Fibroblast of skin of left quadriceps (primary cell): Measurements from ENCODE around the gene PML.
A peak's percentile ranks its signal among the peaks of the same experiment; 100 is the strongest.

Experiments
- DNase-seq, 2 experiments: peaks; one replicate each; pipeline ENCODE4 v3.0.0-alpha.2; 2013; ENCODE audit warnings: low read depth in 2 of 2

The PML gene

DNA sequence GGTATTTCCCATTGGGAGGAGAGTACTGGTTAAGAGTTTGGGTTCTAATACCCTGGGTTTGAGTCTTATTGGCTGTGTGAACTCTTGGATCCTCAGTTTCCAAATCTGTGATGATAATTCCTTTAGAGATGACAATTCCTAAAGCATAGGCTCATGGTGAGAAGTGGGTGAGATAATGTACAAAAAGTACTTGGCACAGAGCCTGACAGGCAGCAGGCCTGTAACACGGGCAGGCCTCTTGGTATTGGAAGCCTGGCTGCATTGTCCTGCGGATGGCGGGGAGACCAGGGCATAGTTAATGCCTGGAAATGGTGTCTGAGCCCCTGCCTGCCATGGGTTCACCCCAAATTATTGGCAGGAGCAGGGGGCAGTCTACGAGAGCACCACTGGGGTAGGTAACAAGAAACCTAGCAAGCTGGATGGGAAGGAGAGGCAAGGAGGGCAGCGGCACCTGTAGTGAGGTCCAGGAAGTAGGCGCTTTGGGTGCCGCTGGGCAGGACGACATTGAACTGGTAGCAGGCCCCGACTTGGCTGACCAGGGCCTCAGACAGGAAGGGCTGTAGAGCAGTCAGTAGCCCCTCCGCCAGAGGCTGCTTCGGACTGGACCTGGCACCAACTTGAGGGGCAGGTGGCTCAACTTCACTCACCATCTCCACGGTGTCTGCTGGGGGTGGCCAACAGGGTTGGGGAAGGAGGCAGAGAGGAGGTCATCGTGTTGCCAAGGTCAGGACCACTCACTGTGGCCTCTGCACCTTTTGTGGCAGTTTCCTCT, 10.1 kb upstream of the PML start:
- no peak for DNase-seq

DNA sequence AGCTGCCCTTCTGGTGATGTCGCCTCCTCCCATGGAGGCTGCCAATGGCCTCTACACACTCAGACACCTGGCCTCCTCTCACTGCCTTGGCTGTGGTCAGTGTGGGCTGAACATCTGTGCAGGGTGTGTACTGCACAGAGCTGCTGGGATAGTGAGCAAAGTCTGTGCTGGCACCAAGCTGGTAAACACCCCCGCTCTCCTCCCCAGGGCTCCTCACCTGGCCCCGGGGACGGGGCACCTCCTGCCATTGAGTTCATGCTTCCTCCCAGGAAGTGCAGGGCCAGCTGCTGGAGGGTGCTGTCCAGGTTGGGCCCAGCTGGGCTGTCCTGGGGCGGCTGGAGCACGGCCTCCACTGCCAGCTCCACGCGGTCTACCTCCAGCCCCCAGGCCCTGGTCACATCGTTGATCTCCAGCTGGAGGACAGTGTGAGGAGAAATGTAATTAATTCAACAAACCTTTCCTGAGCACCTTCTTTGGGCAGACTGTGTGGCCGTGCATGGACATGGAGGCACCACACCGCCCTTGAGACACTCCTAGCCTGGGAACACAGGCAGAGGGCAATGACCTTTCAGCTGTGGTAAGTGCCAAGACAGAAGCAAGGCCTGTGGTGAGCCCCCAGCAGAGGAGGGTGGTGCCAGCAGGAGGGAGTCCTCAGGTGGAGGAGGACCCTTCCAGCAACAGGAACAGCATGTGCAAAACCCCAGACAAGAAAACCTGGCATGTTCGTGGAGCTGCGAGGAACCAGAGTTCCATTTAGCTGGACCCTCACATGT, 9.2 kb upstream of the PML start:
- no peak for DNase-seq

DNA sequence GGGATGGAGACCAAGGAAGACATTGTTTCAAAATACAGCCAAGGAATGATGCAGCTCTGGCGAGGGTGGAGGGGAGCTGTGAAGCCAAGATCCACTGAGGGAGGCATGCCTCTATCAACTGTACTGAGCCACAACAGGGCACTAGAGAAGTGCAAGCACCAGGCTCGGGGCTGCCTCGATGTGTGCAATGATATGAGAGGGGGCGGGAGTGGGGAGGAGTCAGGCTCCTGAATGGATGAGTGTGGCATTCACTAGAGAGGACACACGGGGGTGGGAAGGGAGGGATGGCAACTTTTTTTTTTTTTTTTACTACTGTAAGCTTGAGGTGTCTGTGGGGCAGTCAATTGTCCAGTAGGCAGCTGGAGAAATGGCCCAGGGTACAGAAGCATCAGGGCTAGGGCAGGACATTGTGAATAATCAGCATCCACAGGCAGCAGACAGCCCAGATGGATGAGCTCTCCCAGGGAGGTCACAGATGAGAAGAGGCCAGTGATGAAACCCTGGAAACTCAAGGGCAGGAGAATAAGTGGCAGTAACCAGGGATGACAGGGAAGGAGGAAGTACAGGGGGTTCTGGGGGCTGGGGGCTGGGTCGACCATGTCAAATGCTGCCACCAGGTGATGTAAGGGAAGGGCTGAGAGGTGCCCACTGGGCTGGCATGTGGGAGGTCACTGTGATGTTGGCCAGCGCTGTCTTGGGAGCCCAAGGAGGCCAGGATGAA, 8.3 kb upstream of the PML start:
- DNase-seq, result no peak

DNA sequence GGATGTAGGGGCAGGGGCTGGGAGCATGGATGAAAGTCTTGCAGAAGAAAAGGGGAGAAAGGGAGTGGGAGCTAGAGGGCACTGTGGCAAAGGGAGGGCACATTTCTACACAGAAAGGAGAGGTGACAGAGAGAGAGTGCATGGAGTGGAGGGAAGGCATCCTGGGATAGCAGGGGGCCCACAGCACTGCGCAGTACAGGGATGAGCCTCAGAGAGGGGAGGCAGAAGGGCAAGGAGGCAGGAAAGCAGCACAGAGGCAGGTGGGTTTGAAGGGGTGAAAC, 7.8 kb upstream of the PML start:
- no peak for DNase-seq

DNA sequence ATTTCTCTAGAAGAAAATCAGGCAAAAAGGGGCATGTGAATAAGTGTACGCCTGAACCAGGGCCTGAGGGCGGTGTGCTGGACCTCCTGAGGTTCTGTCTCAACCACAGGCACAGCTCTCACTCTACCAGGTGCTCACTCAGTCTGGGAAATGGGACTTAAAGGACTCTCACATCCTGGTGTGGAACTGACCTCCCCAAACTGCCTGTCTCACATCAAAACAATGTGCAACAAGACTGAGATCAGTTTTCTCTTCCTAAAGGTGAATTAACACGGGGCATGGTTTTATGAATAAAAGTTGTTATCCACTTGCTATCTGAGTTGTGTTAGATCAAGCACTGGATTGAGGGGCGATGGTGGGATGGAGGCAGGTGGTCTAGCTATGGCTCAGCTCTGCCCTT, 7.3 kb upstream of the PML start:
- DNase-seq, result no peak

DNA sequence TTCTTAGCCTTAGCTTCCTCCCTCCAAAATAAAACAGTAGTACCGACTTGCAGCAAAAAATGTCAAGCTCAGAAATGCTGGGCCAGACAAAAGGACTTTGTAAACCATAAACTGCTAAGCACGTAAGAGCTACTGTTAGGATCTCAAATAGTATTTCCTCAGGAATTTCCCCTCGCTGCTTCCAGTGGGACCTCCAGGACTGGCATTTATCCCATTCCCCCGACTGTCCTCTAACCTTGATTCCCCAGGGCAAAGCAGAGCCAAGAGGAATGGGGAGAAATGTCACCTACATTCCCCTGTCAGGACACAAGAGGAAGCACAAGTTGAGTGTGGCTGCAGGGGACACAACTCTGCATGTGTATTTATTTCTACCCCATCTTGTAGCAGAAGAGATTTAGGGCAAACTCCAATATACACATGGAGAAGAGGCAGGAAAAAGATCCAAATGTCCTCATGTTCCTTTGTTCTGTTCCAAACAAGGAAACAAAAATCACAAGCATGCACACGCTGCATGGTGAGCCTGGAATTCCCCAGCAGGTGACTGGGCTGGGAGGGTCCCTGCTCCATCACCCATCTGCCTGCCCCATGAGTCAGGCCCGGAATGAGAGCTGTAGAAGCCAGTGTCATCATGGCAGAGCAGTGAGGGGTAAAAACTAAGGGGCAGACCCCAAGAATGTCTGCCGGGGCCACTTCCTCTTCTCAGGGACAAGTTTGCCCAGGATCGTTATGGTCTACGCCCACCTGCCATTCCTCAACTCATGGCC, 6.7 kb upstream of the PML start:
- no peak for DNase-seq

DNA sequence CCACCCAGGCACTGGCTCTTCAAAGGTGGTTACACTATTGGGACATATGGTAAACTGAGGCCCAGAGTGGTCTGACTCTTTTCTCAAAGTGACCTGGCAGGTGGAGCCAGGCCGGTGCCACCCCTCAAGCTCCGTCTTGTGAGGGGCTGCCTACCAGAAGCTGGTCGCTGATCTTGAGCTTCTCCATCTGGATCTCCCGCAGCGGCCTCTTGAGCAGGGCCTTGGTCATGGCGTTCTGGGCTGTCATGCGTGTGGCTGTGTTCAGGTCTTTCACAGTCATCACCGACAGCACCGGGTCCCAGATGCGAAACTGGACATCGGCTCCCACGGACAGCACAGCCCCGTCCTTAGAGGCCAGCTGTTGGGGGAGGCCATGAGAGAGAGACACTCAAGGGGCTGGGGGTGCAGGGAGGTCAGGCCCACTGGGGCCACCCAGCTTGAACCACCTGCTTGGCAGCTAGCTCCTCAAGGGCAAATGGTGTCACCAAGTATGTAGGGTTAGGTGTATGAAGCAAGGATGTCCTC, 6.0 kb upstream of the PML start:
- DNase-seq, result no peak

DNA sequence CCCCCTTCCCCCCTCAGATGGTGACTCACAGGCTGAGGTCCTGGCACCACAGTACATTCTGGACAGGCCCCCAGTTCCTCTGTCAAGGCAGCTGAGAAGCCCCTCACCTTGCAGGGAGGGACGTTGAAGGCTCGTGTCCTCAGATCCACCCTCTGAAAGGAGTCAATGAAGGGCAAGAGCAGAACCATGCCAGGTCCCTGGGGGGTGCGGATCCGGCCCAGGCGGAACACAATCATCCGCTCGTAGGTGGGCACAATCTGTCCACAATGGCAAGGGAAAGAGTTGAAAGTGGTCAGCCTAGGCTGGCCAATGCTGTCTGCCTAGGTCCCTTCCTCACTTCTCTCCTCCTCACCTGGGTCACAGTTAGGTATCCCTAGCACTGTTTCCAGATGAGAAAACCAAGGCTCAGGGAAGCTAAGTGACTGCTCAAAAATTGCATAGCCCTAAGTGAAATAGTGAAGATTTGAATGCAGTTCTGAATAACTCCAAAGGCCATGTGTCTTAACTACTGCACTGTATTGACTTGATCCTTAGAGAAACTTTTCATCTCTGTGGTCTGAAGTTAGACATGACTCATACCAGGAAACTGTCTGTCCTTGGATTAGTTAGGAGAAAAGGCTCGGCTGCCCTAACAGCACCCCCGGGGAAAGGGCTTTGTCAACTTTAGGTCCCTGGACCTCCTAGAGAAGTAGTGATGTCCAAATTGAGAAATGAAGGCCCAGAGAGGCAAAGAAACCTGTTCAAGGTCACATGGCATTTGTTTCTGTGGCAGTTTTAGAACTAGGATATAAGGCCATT, 5.3 kb upstream of the PML start:
- DNase-seq, result peak; percentile 47 to 58

DNA sequence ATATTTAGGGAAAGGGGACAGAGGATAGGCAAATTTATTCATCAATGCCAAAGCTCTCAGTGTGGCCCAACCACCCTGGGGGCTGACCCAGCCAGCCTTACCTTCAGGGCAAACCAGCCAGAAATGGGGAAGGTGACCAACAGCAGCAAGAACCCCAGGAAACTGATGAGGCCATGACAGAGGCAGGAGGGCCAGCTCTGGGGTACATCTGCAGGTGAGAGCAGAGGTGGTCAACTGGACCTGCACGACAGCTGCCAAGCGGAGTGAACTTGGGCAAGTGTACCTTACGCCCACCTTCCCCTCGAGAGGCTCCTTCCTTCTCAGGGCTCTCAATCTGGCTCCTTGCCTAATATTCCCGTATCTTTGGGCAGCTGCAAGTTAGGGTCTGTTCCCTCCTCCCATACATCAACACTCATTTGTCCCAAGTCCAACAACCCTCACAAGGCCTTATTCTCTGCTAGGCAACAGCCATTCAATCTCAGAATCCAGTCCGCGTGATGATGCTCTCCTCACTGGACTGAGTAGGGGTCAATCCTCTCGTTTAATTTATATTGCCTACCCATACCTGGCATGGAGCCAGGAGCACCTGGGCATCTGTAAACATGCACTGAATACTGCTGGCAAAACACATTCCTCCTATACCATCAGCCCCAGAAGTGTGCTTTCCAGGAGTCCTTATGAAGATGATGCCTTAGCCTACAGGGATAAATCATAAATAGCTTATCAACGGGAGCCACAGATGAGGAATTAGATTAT, 4.1 kb upstream of the PML start:
- no peak for DNase-seq

DNA sequence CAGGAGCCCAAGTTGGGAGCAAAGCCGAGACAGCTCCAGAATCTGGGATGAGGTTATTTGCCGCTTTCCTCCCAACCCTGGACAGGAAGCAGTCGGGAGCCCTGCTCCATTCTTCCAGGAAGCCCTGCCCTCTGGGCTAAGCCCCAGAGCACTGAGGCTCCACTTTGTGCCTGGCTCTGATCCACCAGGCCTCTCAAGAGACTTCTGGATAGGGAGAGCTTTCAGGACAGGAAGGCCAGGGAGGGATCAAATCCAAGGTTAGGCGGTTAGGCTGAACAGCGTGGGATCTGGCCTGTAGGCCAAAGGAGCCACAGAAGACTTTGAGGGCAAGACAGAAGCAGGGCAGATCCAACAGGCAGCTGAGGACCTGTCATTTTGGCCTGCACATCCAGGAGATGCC, 3.3 kb upstream of the PML start:
- no peak for DNase-seq

DNA sequence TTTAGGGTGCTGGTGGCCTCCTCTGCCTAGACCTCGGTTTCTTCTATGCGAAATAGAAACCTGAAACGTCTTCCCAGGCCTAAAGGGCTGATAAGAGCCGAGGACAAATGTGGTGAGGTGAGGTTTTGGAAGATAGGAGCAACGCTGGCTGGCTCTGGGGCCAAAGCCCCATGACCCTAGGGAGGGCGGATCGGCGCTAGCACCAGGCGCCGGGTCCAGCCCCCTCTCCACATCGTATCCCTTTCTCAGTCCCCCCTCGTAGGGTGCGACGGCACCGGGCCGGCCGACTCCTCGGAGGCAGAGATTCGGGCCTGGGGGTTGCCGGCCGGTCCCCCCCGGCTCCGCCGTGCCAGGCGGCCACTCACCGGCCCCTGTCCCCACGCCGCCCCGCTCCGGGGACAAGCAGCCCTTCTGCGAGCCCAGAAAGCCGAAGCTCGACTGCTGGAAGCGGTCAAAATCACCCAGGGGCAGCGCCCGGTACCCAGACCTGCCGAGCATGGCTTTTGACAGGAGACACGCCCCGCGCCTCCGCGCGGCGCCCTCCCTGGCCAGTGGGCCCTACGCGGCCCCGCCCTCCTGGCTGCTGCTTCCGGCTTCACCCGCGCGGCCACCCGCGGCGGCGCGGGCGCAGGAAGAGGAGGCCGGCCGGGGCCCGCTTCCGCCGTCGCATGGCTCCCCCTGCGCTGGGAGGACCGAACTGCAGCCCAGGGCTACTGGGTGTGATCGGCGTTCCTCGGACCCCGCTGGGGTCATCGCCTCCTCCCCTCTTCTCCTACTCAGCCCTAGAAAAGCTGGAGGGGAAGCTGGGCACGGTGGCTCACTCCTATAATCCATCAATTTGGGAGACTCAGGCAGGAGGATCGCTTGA, 2.6 kb upstream of the PML start, which contains the start of gene STOML1:
STOML1 (minus strand) TSS at position 570 of the 868 bp plus-strand sequence; CDS start at position 498, 72 bp downstream.
- peak; percentile 82 to 83 for DNase-seq

DNA sequence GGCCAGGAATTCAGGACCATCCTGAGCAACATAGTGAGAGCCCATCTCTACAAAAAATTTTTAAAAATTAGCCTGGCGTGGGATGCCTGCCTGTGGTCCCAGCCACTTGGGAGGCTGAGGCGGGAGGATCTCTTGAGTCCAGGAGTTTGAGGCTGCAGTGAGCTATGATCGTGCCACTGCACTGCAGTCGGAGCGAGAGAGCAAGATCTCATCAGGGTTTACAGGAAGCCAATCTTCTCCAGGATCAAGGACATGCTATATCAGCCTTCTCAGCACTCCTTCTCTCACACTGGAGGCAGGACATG, 2.0 kb upstream of the PML start:
- DNase-seq, result no peak

DNA sequence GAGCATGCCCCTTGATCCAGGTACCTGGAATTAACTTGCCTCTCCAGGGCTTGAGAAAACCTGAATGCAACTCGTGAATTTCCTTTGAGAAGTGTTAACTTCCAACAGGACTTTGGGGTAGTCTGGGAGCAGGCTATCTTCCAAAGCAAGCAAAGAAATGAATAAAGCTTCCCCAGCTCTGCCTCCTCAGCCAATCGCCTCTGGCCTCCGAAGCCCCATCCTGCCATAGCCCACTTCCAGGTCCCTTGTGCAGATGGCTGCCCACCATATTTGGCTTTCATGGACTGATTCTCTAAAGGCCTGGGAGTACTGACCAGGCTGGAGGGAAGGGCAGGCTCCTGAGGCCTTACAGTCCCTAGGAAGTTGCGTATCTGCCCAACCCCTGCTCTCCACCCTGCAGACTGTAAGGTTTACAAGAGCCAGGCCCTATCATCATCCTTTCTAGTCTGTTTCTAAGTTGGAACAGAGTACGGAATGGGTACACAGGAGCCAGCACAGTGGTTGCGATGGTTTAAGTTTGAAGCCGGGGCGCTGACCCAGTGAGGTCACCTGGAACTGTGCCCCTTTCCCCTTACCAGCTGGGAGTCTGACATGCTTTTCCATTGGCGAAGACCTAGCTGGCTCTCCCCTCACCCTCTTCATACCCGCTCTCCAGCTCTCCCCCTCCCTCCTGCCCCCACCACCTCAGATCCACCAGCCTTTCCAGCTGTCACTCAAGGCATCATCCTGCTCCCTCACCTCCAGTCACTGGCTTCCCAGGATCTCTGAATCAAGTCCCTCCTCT, 1.1 kb upstream of the PML start:
- DNase-seq, result no peak

DNA sequence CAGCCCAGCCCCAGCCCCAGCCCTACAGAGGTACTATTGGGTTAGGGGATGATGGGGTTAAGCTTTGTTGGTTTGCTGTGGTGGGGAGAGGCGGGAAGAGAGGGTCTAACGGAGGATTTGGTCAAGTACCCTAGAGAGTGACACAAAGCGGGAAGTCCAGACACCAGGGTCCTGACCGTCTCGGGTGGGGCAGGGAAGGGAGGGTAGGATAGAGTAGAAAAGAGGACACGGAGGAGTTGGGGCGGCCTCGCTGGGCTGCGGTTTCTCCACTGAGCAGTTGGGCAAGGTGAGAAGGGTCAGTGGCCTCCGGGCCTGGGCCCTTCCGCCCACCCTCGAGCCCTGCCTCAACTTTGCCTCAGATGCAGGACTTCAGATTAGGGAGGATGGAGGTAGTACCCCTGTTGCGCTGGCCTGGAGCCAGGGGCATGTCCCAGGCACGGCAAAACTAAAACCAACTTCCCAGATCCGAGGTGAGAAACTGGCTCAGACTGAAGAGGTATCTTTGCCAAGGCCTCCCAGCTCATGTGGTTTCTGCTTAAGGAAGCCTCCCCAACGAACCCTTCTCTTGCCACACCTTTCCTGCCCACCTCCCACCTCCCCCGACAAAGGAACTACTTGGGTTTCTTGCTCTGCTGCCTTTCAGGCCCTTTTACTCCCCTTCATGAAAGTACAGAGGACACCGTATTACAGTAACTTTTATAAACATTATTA, 551 bp downstream of the PML start:
- no peak for DNase-seq

DNA sequence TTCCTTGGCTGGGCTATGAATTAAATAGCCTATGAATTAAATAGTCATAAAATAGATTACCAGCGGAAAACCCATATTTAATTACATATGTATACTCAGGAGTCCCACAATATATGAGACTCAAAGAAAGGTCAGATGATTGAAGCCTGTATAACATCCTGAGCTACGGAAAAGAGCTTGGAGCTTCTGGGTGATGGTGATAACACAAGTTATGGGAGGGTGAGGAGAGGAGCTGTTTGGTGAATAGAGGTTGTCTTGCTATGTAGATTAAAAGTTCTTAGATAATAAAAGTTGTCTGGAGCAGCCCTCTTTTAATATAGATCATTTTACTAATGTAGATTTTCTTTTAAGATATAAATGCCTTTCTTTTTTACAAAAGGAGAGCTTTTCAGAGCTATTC, 1.8 kb downstream of the PML start:
- no peak for DNase-seq

DNA sequence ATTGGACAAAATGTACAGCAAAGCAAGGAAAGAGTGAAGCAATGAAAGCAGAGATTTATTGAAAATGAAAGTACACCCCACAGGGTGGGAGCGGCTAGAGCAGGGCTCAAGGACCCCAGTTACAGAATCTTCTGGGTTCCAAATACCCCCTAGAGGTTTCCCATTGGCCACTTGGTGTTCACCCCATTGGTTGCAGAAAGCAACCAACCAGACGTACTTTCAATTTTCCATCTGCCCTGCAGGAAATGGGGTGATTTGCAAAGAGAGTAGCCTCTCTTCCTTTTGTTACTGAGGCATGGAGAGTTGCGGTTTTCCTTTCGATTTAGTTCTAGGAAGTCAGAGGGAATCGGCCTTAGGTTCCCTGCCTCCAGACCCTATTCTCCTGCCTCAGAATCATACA, 2.4 kb downstream of the PML start:
- DNase-seq, result no peak

DNA sequence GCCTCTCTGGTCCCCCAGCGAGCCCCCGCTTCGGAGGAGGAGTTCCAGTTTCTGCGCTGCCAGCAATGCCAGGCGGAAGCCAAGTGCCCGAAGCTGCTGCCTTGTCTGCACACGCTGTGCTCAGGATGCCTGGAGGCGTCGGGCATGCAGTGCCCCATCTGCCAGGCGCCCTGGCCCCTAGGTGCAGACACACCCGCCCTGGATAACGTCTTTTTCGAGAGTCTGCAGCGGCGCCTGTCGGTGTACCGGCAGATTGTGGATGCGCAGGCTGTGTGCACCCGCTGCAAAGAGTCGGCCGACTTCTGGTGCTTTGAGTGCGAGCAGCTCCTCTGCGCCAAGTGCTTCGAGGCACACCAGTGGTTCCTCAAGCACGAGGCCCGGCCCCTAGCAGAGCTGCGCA, 3.5 kb downstream of the PML start:
- DNase-seq, result no peak
